Fibroblast of lung (primary cell): Measurements from ENCODE around the gene ICE1.
"Not testable (repeated sequence)": the region's sequence is repeated elsewhere in the genome, so short reads cannot be mapped to it uniquely, and the experiment has no call there.

ENCODE experiments used
- EZH2 ChIP-seq: IDR thresholded peaks from 2 replicates; pipeline ENCODE4 v1.5.1; 2012; ENCODE audit warnings: low read length, control low read depth, mild to moderate bottlenecking; ENCODE audit errors: missing control alignments
- TF ChIP-seq, protein P1 (sequence below), 2 donors: IDR thresholded peaks in 1 of 2; conservative IDR thresholded peaks in 1 of 2; 1 replicate in 1 of 2; 2 replicates in 1 of 2; pipeline ENCODE4 v1.5.1; 2011 to 2012; ENCODE audit warnings: low read length in 2 of 2, control low read depth in 1 of 2, inconsistent platforms in 1 of 2, low read depth in 1 of 2, mild to moderate bottlenecking in 1 of 2

DNA sequence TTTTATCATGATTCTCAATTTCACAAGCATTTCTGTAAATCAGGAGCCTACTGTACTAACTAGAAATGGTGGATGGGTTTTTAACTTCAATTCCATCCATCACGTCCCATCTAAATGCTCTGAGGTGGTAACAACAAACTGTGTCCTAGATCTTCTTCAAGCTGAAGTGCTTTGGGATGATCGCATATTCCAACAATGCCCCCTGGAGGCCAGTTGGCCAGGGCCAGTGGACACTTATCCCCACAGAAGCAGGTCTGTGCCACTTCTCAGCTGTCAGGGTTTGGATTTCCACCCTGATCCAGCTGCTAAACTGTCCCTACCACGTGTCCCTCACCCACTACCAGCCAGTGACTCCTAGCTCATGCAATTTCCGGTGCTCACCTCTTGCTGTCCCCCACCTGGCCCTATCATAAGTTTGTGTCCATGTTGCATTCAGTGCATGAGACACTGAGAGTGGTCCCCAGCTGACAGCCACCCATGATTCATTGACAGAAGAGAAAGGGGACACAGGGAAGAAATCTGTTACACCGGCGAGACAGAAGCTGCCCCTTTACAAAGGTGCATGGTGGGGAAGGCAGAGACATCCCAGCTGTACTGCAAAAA, 28.0 kb upstream of the ICE1 start:
- TF ChIP-seq EZH2 = not testable (repeated sequence)
- TF ChIP-seq, protein P1, sequence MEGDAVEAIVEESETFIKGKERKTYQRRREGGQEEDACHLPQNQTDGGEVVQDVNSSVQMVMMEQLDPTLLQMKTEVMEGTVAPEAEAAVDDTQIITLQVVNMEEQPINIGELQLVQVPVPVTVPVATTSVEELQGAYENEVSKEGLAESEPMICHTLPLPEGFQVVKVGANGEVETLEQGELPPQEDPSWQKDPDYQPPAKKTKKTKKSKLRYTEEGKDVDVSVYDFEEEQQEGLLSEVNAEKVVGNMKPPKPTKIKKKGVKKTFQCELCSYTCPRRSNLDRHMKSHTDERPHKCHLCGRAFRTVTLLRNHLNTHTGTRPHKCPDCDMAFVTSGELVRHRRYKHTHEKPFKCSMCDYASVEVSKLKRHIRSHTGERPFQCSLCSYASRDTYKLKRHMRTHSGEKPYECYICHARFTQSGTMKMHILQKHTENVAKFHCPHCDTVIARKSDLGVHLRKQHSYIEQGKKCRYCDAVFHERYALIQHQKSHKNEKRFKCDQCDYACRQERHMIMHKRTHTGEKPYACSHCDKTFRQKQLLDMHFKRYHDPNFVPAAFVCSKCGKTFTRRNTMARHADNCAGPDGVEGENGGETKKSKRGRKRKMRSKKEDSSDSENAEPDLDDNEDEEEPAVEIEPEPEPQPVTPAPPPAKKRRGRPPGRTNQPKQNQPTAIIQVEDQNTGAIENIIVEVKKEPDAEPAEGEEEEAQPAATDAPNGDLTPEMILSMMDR (conservative IDR thresholded peaks at IDR 0.05 in 1 of 2, IDR thresholded peaks at IDR 0.05 in 1 of 2; ENCODE audit: low read depth in 1 of 2, low read length in 2 of 2) = peak; percentile 31 to 52
